PC-3 (cell line): Measurements from ENCODE around the gene IRS2.

ENCODE experiments used
- CTCF ChIP-seq: fragments of 300-600 bp; sonication (generic); conservative IDR thresholded peaks from 2 replicates; pipeline ENCODE4 v1.5.1; 2017; ENCODE audit warnings: antibody characterized with exemption, low read depth, mild to moderate bottlenecking, low read length
- EZH2 ChIP-seq: fragments of 300-600 bp; sonication (generic); IDR thresholded peaks from one replicate; pipeline ENCODE4 v1.6.1; 2017; ENCODE audit warnings: antibody characterized with exemption, mild to moderate bottlenecking, low read length; ENCODE audit not compliant: unreplicated experiment

DNA sequence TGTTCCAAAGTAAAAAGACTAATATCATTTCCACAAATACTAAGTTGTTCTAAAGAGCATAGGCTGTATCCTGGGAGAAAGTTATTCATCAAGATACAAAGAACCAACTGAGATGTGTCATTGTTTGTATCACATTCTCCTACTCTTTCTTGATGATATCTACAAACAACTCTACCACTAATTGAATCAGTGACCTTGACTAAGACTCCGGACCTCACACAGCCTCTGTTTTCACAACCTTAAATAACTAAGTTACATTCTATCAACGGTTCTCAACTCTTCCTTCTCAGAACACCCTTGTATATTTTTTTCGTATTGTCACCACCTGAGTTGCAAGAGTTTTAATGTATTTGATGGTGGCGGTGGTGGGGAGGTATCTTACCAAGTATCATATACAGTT is 12.6 kb downstream of the IRS2 start:
- TF ChIP-seq CTCF (no peak), EZH2 (no peak)
